22Rv1 (cell line): ENCODE measurements around the gene GFOD1.

Experiments
- H3K27ac ChIP-seq: fragments of 450-650 bp; 2 replicates; pipeline ENCODE4 v1.5.1; 2017
- CTCF ChIP-seq: fragments of 450-650 bp; IDR thresholded peaks from 2 replicates; pipeline ENCODE4 v1.5.1; 2017; ENCODE audit warnings: mild to moderate bottlenecking
- ZFX ChIP-seq: fragments of 450-650 bp; IDR thresholded peaks from 2 replicates; pipeline ENCODE4 v1.6.1; 2017; ENCODE audit warnings: antibody characterized with exemption, borderline replicate concordance

Gene GFOD1

GRCh38 chr6:13453153-13453552 lies 34.2 kb downstream of the GFOD1 start:
- TF ChIP-seq ZFX (no peak), CTCF (no peak)

GRCh38 chr6:13452346-13453117 lies 34.9 kb downstream of the GFOD1 start:
- TF ChIP-seq ZFX = no peak
- no peak for TF ChIP-seq CTCF
- no peak overlapping the region for H3K27ac ChIP-seq

More at GRCh38 chr6:13453153-13453552, 34.2 kb downstream of the GFOD1 start:
- H3K27ac ChIP-seq = no peak overlapping the region

- TF ChIP-seq ZFX (no peak), CTCF (no peak)
- no peak overlapping the region for H3K27ac ChIP-seq
Observed at GRCh38 chr6:13451181-13451895, 36.1 kb downstream of the GFOD1 start.

- TF ChIP-seq CTCF = no peak
- TF ChIP-seq ZFX = no peak
- H3K27ac ChIP-seq = no peak overlapping the region
Observed at GRCh38 chr6:13450628-13451027, 36.8 kb downstream of the GFOD1 start.

GRCh38 chr6:13447949-13448724 lies 39.3 kb downstream of the GFOD1 start:
- no peak overlapping the region for H3K27ac ChIP-seq

GRCh38 chr6:13446381-13446780 lies 41.0 kb downstream of the GFOD1 start:
- no peak for TF ChIP-seq CTCF
- TF ChIP-seq ZFX = no peak
- H3K27ac ChIP-seq = no peak overlapping the region

More at GRCh38 chr6:13447949-13448724, 39.3 kb downstream of the GFOD1 start:
- no peak for TF ChIP-seq CTCF
- TF ChIP-seq ZFX = no peak

- no peak for TF ChIP-seq ZFX
- TF ChIP-seq CTCF = no peak
- H3K27ac ChIP-seq = no peak overlapping the region
Observed at GRCh38 chr6:13445744-13446115, 41.7 kb downstream of the GFOD1 start.
